Fibroblast of pulmonary artery (primary cell): ENCODE measurements around the gene ANO7.

ENCODE experiments used
- DNase-seq: peaks from one replicate; pipeline ENCODE4 v3.0.0-alpha.2; 2010; ENCODE audit warnings: low read depth
- H3K4me3 ChIP-seq: replicated peaks from 2 replicates; pipeline ENCODE4 v1.5.1; 2011; ENCODE audit warnings: low read depth, mild to moderate bottlenecking, control low read depth, low read length, moderate library complexity
- CTCF ChIP-seq: IDR thresholded peaks from 2 replicates; pipeline ENCODE4 v1.5.1; 2011; ENCODE audit warnings: mild to moderate bottlenecking, control low read depth, low read length, inconsistent platforms; ENCODE audit errors: missing control alignments

Gene ANO7

GRCh38 chr2:241248897-241249296, 60.4 kb downstream of the ANO7 start:
- no peak for DNase-seq
- H3K4me3 ChIP-seq, result no peak overlapping the region
- no peak for TF ChIP-seq CTCF

GRCh38 chr2:241249654-241250053, 61.2 kb downstream of the ANO7 start:
- no peak for TF ChIP-seq CTCF
- DNase-seq, result no peak

GRCh38 chr2:241252778-241253475, 64.5 kb downstream of the ANO7 start:
- TF ChIP-seq CTCF, result no peak
- DNase-seq, result no peak
- no peak overlapping the region for H3K4me3 ChIP-seq

More at GRCh38 chr2:241249654-241250053, 61.2 kb downstream of the ANO7 start:
- no peak overlapping the region for H3K4me3 ChIP-seq

GRCh38 chr2:241254904-241255351, 66.5 kb downstream of the ANO7 start:
- no peak overlapping the region for H3K4me3 ChIP-seq
- TF ChIP-seq CTCF, result no peak
- no peak for DNase-seq

GRCh38 chr2:241255542-241256167, 67.2 kb downstream of the ANO7 start:
- no peak for DNase-seq
- TF ChIP-seq CTCF, result no peak
- H3K4me3 ChIP-seq, result no peak overlapping the region

- DNase-seq, result no peak
- no peak for TF ChIP-seq CTCF
- no peak overlapping the region for H3K4me3 ChIP-seq
These were observed 67.7 kb downstream of the ANO7 start for GRCh38 chr2:241256168-241256545.

GRCh38 chr2:241257419-241258032, 69.0 kb downstream of the ANO7 start:
- no peak overlapping the region for H3K4me3 ChIP-seq
- TF ChIP-seq CTCF, result peak; percentile 22
- DNase-seq, result peak; percentile 21
